ENCODE results near the gene CNTRL. TPM values are rescaled to one million over a fixed set of nuclear protein-coding genes. Genes with fewer than 3 reads are reported as not detected.

The CNTRL gene
- total RNA-seq, 1 experiment from 2014 or later: 11.6 TPM

DNA sequence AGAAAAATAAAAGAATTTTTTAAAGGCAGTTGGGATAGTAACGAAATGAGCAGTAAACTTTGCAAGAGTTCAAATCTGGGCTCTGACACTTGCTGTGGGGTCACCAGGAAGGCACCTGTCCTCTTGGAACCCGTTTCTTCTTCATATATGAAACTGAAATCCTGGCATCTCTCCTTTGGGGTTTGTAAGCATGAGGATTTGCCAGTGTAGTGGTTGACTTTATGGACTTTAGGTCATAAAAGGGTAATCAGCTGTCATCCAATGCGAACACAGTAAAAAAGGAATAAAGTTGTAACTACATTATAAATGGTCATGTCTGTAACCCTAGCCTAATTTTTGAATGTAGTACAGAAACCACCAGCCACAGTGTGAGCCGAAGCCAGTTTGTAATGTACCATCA is 125.6 kb downstream of the CNTRL start:
- no peaks in the 10 kb centered on the region for H3K27me3 ChIP-seq (ENCODE audit: insufficient read depth, low read length)
- H2BK5ac ChIP-seq (ENCODE audit: insufficient read length, low read length): no peak overlapping the region
- H3K9me3 Mint-ChIP-seq: no peaks in the 10 kb centered on the region; a peak in 1 of 5 replicates
- no peak overlapping the region for H2AK5ac ChIP-seq (ENCODE audit: insufficient read length, low read length)
- H2BK12ac ChIP-seq (ENCODE audit: insufficient read length, low read depth, low read length): no peak overlapping the region
- H3K18ac ChIP-seq (ENCODE audit: insufficient read length, low read depth, low read length): no peak overlapping the region
- no CpG with 5 or more reads among the region's 4 CpGs for WGBS (ENCODE audit: extremely low coverage, insufficient read length, low lambda C conversion rate)
- H3K4me3 Mint-ChIP-seq: peak overlapping the region; percentile 91 to 94
- no peak overlapping the region for H2BK20ac ChIP-seq (ENCODE audit: low read depth, low read length, poor library complexity, severe bottlenecking)
- H3K56ac ChIP-seq (ENCODE audit: insufficient read length, low read depth, low read length): no peak overlapping the region
- H3K4me1 ChIP-seq (ENCODE audit: insufficient read depth, low read length): no peaks in the 10 kb centered on the region
- H3K4me1 Mint-ChIP-seq: peaks cover 29 to 39% of the 10 kb centered on the region in 2 experiments
- no peaks in the 10 kb centered on the region for H4K20me1 ChIP-seq (ENCODE audit: control insufficient read depth, insufficient read depth, insufficient read length)
- no peaks in the 10 kb centered on the region; a peak in 1 of 7 replicates for H3K36me3 Mint-ChIP-seq (ENCODE audit: insufficient read depth in 1 of 3, low read depth in 3 of 3)
- H3T11ph ChIP-seq (ENCODE audit: low read length): no peak overlapping the region
- H4K5ac ChIP-seq (ENCODE audit: insufficient read length, low read depth, low read length): no peak overlapping the region
- peak overlapping the region; percentile 42 for H3K9ac ChIP-seq (ENCODE audit: extremely low read depth, insufficient read length, low read length)
- no peak overlapping the region for H3K23ac ChIP-seq (ENCODE audit: insufficient read length, low read depth, low read length)
- no peak overlapping the region for H3K14ac ChIP-seq (ENCODE audit: insufficient read depth, low read length)
- H2AFZ ChIP-seq (ENCODE audit: low read length): no peak overlapping the region
- TF ChIP-seq, protein P1, sequence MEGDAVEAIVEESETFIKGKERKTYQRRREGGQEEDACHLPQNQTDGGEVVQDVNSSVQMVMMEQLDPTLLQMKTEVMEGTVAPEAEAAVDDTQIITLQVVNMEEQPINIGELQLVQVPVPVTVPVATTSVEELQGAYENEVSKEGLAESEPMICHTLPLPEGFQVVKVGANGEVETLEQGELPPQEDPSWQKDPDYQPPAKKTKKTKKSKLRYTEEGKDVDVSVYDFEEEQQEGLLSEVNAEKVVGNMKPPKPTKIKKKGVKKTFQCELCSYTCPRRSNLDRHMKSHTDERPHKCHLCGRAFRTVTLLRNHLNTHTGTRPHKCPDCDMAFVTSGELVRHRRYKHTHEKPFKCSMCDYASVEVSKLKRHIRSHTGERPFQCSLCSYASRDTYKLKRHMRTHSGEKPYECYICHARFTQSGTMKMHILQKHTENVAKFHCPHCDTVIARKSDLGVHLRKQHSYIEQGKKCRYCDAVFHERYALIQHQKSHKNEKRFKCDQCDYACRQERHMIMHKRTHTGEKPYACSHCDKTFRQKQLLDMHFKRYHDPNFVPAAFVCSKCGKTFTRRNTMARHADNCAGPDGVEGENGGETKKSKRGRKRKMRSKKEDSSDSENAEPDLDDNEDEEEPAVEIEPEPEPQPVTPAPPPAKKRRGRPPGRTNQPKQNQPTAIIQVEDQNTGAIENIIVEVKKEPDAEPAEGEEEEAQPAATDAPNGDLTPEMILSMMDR (conservative IDR thresholded peaks at IDR 0.05): no peak
- peaks cover 15% of the 10 kb centered on the region; the same call in 1 of the 2 replicates for H3K79me2 ChIP-seq (ENCODE audit: insufficient read depth, low read length)
- peaks cover 29% of the 10 kb centered on the region for H3K27me3 Mint-ChIP-seq (ENCODE audit: low read depth)
- no peaks in the 10 kb centered on the region for H3K79me1 ChIP-seq (ENCODE audit: insufficient read depth, low read depth, low read length, poor library complexity, severe bottlenecking)
- H2BK15ac ChIP-seq (ENCODE audit: low read depth, low read length): no peak overlapping the region
- no peaks in the 10 kb centered on the region for H3K9me3 ChIP-seq (ENCODE audit: control insufficient read depth, low read depth, low read length)
- H4K91ac ChIP-seq (ENCODE audit: insufficient read length, low read depth, low read length): no peak overlapping the region
- H3K4me2 ChIP-seq (ENCODE audit: insufficient read depth, insufficient read length, low read length): peak overlapping the region; percentile 98
- H3K27ac Mint-ChIP-seq: peak overlapping the region in 1 of 3 experiments; percentile 48; a peak in 1 of 7 replicates
- H3K27ac ChIP-seq (ENCODE audit: insufficient read length, low read depth, low read length): no peak overlapping the region
- H3K23me2 ChIP-seq (ENCODE audit: insufficient read length, low read depth, low read length, poor library complexity, severe bottlenecking): peaks cover 9% of the 10 kb centered on the region
- DNase-seq: no peak
- H4K8ac ChIP-seq (replicated peaks; ENCODE audit: insufficient read length, low read depth, low read length): no peak overlapping the region
- no peak overlapping the region for H3K4ac ChIP-seq (ENCODE audit: low read depth, low read length)
- H2BK120ac ChIP-seq (ENCODE audit: low read depth, low read length, poor library complexity, severe bottlenecking): no peak overlapping the region
